Ramos (cell line): ENCODE results near the gene MXD4.
"Not testable (repeated sequence)": the region's sequence is repeated elsewhere in the genome, so short reads cannot be mapped to it uniquely, and the experiment has no call there.

Experiments
- in situ Hi-C: fragments of 300-500 bp; cut with MboI; formaldehyde crosslinking; loops from one replicate; pipeline ENCODE4 v1.14.3; 2022; ENCODE audit warnings: low sequenced_read_pairs; ENCODE audit not compliant: unreplicated experiment

MXD4 gene

GRCh38 chr4:2276581-2277325 lies 14.8 kb upstream of the MXD4 start:
- in situ Hi-C loops, result no loop called here

GRCh38 chr4:2275546-2276251 lies 13.8 kb upstream of the MXD4 start:
- in situ Hi-C loops, result no loop called here

GRCh38 chr4:2275044-2275397 lies 13.1 kb upstream of the MXD4 start:
- in situ Hi-C loops, result not testable (repeated sequence)

GRCh38 chr4:2274320-2275043 lies 12.6 kb upstream of the MXD4 start:
- in situ Hi-C loops, result no loop called here

GRCh38 chr4:2273657-2274319 lies 11.9 kb upstream of the MXD4 start:
- in situ Hi-C loops, result no loop called here

GRCh38 chr4:2273221-2273620 lies 11.3 kb upstream of the MXD4 start:
- in situ Hi-C loops, result no loop called here

GRCh38 chr4:2272828-2273120 lies 10.9 kb upstream of the MXD4 start:
- in situ Hi-C loops, result no loop called here

- in situ Hi-C loops, result no loop called here
Measured at GRCh38 chr4:2272026-2272827, 10.3 kb upstream of the MXD4 start.

GRCh38 chr4:2271279-2272025 lies 9.5 kb upstream of the MXD4 start:
- in situ Hi-C loops, result no loop called here

GRCh38 chr4:2270341-2271165 lies 8.6 kb upstream of the MXD4 start:
- in situ Hi-C loops, result no loop called here

- in situ Hi-C loops, result no loop called here
Measured at GRCh38 chr4:2269618-2270163, 7.8 kb upstream of the MXD4 start.

GRCh38 chr4:2269206-2269531 lies 7.3 kb upstream of the MXD4 start:
- in situ Hi-C loops, result no loop called here

- in situ Hi-C loops, result no loop called here
Measured at GRCh38 chr4:2268357-2269205, 6.7 kb upstream of the MXD4 start.

GRCh38 chr4:2267841-2268240 lies 5.9 kb upstream of the MXD4 start:
- in situ Hi-C loops, result no loop called here

GRCh38 chr4:2267320-2267811 lies 5.5 kb upstream of the MXD4 start:
- in situ Hi-C loops, result no loop called here

- in situ Hi-C loops, result no loop called here
Measured at GRCh38 chr4:2266821-2267220, 4.9 kb upstream of the MXD4 start.

- in situ Hi-C loops, result no loop called here
Measured at GRCh38 chr4:2266181-2266580, 4.3 kb upstream of the MXD4 start.
